HepG2 (cell line): Measurements from ENCODE around the gene TMEM240. TPM values are rescaled to one million over a fixed set of nuclear protein-coding genes. Genes with fewer than 3 reads are reported as not detected.
A peak's percentile ranks its signal among the peaks of the same experiment; 100 is the strongest.

ENCODE experiments used
- ATAC-seq: fragments of 200-7000 bp; cut with Tn5 transposase; 3 replicates; pipeline ENCODE4 v1.9.1; 2020; ENCODE audit warnings: mild to moderate bottlenecking, moderate library complexity
- BruUV-seq: library from RNA; stranded (reverse); fragments of 400-500 nt; replicated peaks from 2 replicates; lab custom pipeline; 2021; lab: Mats Ljungman, UMichigan
- CTCF ChIA-PET: fragments of 300-600 bp; formaldehyde crosslinking; extraction: SDS; loops from one replicate; lab custom pipeline; 2021; ENCODE audit warnings: low total read pairs, inconsistent platforms, low intra/inter-chr PET ratio; lab: Yijun Ruan, JAX
- POLR2A ChIA-PET: fragments of 350-600 bp; sonication (Branson Sonifier 250); formaldehyde crosslinking; loops from one replicate; lab custom pipeline; 2020; ENCODE audit warnings: antibody characterized with exemption, inconsistent platforms; lab: Yijun Ruan, JAX
- DNase-seq: peaks from one replicate; pipeline ENCODE4 v3.0.0-alpha.2; 2015; ENCODE audit warnings: low spot score
- FAIRE-seq: peaks from 3 replicates; lab custom pipeline; 2011; peaks lifted over from hg19 to GRCh38; lab: Jason Lieb, UNC
- H2AFZ ChIP-seq: one replicate; pipeline ENCODE4 v1.6.1; 2011; ENCODE audit warnings: low read length, inconsistent platforms
- H3K27ac ChIP-seq: fragments of 300-600 bp; 3 replicates; pipeline ENCODE4 v1.8.0; 2011; ENCODE audit warnings: mixed run types, mild to moderate bottlenecking, mixed read lengths, low read length, inconsistent platforms; ENCODE audit not compliant: insufficient read depth; ENCODE audit errors: extremely low read length
- H3K27me3 ChIP-seq, 2 experiments: fragments of 200-600 bp in 1 of 2; 2 replicates in 1 of 2; 3 replicates in 1 of 2; pipeline versions ENCODE4 v1.6.0 to v1.8.0; 2011; ENCODE audit warnings: low read length in 2 of 2, mild to moderate bottlenecking in 2 of 2, moderate library complexity in 2 of 2, inconsistent platforms in 1 of 2; ENCODE audit not compliant: insufficient read depth in 2 of 2, control insufficient read depth in 1 of 2
- H3K36me3 ChIP-seq, 2 experiments: fragments of 200-600 bp in 1 of 2; replicated peaks in 1 of 2; 2 replicates in 1 of 2; 3 replicates in 1 of 2; pipeline versions ENCODE4 v1.5.1 to v1.8.0; 2011; ENCODE audit warnings: low read length in 2 of 2, inconsistent platforms in 1 of 2; ENCODE audit not compliant: insufficient read depth in 2 of 2, control insufficient read depth in 1 of 2
- H3K4me1 ChIP-seq: 2 replicates; pipeline ENCODE4 v1.5.1; 2012; ENCODE audit warnings: low read length, inconsistent platforms; ENCODE audit not compliant: insufficient read depth
- H3K4me2 ChIP-seq: 2 replicates; pipeline ENCODE4 v1.6.0; 2011; ENCODE audit warnings: low read depth, low read length, inconsistent platforms
- H3K4me3 ChIP-seq, 3 experiments: fragments of 200-600 bp in 1 of 3; sonication (generic), shearing (Covaris generic) in 1 of 3; replicated peaks in 1 of 3; 2 replicates each; pipeline ENCODE4 v1.5.1; 2011 to 2016; ENCODE audit warnings: low read length in 3 of 3, inconsistent platforms in 2 of 3, low read depth in 2 of 3, mild to moderate bottlenecking in 2 of 3, control low read depth in 1 of 3, mixed read lengths in 1 of 3; ENCODE audit not compliant: insufficient read depth in 1 of 3
- H3K79me2 ChIP-seq: one replicate; pipeline ENCODE4 v1.6.1; 2011; ENCODE audit warnings: low read length, inconsistent platforms; ENCODE audit not compliant: insufficient read depth
- H3K9ac ChIP-seq: 2 replicates; pipeline ENCODE4 v1.6.0; 2011; ENCODE audit warnings: mild to moderate bottlenecking, low read depth, low read length, inconsistent platforms; ENCODE audit not compliant: insufficient read depth
- H3K9me3 ChIP-seq: 2 replicates; pipeline ENCODE4 v1.5.1; 2012; ENCODE audit warnings: mild to moderate bottlenecking, low read length
- H4K20me1 ChIP-seq: 2 replicates; pipeline ENCODE4 v1.6.0; 2011; ENCODE audit warnings: inconsistent platforms, mild to moderate bottlenecking, low read length, moderate library complexity; ENCODE audit not compliant: insufficient read depth
- ATF3 ChIP-seq: sonication (generic); formaldehyde crosslinking; IDR thresholded peaks from 2 replicates; pipeline ENCODE4 v1.4.0; 2020; ENCODE audit warnings: missing genetic modification reagents
- CENPX ChIP-seq: sonication (generic); formaldehyde crosslinking; IDR thresholded peaks from 2 replicates; pipeline ENCODE4 v1.9.0; 2021; ENCODE audit warnings: mild to moderate bottlenecking, missing genetic modification reagents, moderate library complexity
- ESRRA ChIP-seq: sonication (generic); formaldehyde crosslinking; IDR thresholded peaks from 2 replicates; pipeline ENCODE4 v1.5.1; 2020; ENCODE audit warnings: mild to moderate bottlenecking, low read depth, missing genetic modification reagents
- KLF16 ChIP-seq, 2 experiments: sonication (generic) in 1 of 2; formaldehyde crosslinking in 1 of 2; IDR thresholded peaks; 2 replicates each; pipeline versions ENCODE4 v1.6.1 to v1.8.0; 2016 to 2023; ENCODE audit warnings: missing genetic modification reagents in 2 of 2, missing compliant biosample characterization in 1 of 2
- MXD3 ChIP-seq: IDR thresholded peaks from 2 replicates; pipeline ENCODE4 v1.6.1; 2016; ENCODE audit warnings: mild to moderate bottlenecking, missing biosample characterization, missing genetic modification reagents
- NR3C1 ChIP-seq: sonication (generic); formaldehyde crosslinking; IDR thresholded peaks from 2 replicates; pipeline ENCODE4 v1.4.0; 2020; ENCODE audit warnings: missing genetic modification reagents
- NRL ChIP-seq: sonication (generic); formaldehyde crosslinking; IDR thresholded peaks from 2 replicates; pipeline ENCODE4 v1.5.0; 2020; ENCODE audit warnings: missing genetic modification reagents, mild to moderate bottlenecking, moderate library complexity, borderline replicate concordance
- PAX8 ChIP-seq: sonication (generic); formaldehyde crosslinking; IDR thresholded peaks from 2 replicates; pipeline ENCODE4 v1.8.0; 2022; ENCODE audit warnings: mild to moderate bottlenecking, missing genetic modification reagents, borderline replicate concordance
- SALL2 ChIP-seq: sonication (generic); formaldehyde crosslinking; IDR thresholded peaks from 2 replicates; pipeline ENCODE4 v1.8.1; 2023; ENCODE audit warnings: mild to moderate bottlenecking, missing genetic modification reagents, inconsistent platforms
- SMC3 ChIP-seq: IDR thresholded peaks from 2 replicates; pipeline ENCODE4 v1.6.1; 2011; ENCODE audit warnings: low read length, improper control_type of control experiment
- ZFP36 ChIP-seq: fragments of 150-350 bp; IDR thresholded peaks from 2 replicates; pipeline ENCODE4 v1.6.1; 2018; ENCODE audit warnings: borderline replicate concordance, low read length, low read depth; ENCODE audit not compliant: partially characterized antibody
- ZNF235 ChIP-seq: sonication (generic); formaldehyde crosslinking; IDR thresholded peaks from 2 replicates; pipeline ENCODE4 v1.8.1; 2023; ENCODE audit warnings: mild to moderate bottlenecking, missing genetic modification reagents, borderline replicate concordance
- ZNF251 ChIP-seq: sonication (generic); formaldehyde crosslinking; IDR thresholded peaks from 2 replicates; pipeline ENCODE4 v1.9.0; 2021; ENCODE audit warnings: mild to moderate bottlenecking, missing genetic modification reagents
- ZNF354B ChIP-seq: sonication (generic); formaldehyde crosslinking; IDR thresholded peaks from 2 replicates; pipeline ENCODE4 v1.8.0; 2022; ENCODE audit warnings: mild to moderate bottlenecking, missing genetic modification reagents
- ZNF552 ChIP-seq: sonication (generic); formaldehyde crosslinking; IDR thresholded peaks from 2 replicates; pipeline ENCODE4 v1.9.0; 2022; ENCODE audit warnings: missing genetic modification reagents, mild to moderate bottlenecking, borderline replicate concordance
- ZNF557 ChIP-seq: sonication (generic); formaldehyde crosslinking; IDR thresholded peaks from 2 replicates; pipeline ENCODE4 v1.4.0; 2020; ENCODE audit warnings: missing genetic modification reagents
- ZNF558 ChIP-seq: sonication (generic); formaldehyde crosslinking; IDR thresholded peaks from 2 replicates; pipeline ENCODE4 v1.9.0; 2022; ENCODE audit warnings: mild to moderate bottlenecking, missing genetic modification reagents, borderline replicate concordance
- ZNF7 ChIP-seq: IDR thresholded peaks from 2 replicates; pipeline ENCODE4 v1.6.1; 2016; ENCODE audit warnings: missing biosample characterization, missing genetic modification reagents
- ZNF709 ChIP-seq: sonication (generic); formaldehyde crosslinking; IDR thresholded peaks from 2 replicates; pipeline ENCODE4 v1.5.0; 2020; ENCODE audit warnings: mild to moderate bottlenecking, missing genetic modification reagents
- ZSCAN25 ChIP-seq: sonication (generic); formaldehyde crosslinking; IDR thresholded peaks from 2 replicates; pipeline ENCODE4 v1.8.0; 2022; ENCODE audit warnings: mild to moderate bottlenecking, missing genetic modification reagents
- WGBS: methylation state at CpG from one replicate; pipeline ENCODE4 v1.1.6; 2017; ENCODE audit warnings: low lambda C conversion rate; 5-methylcytosine and 5-hydroxymethylcytosine counted together
- in situ Hi-C: cut with HindIII; loops from 2 replicates; pipeline ENCODE4 v1.10.0; 2017; ENCODE audit warnings: low pct_unique_long_range_greater_than_20kb; ENCODE audit not compliant: extremely low pct_ligation_motif_present
- intact Hi-C: fragments of 100-400 bp; cut with micrococcal nuclease; formaldehyde crosslinking; loops from one replicate; pipeline ENCODE4 v1.10.0; 2022; ENCODE audit not compliant: unreplicated experiment
- polyA plus RNA-seq, 8 experiments: library from polyadenylated mRNA; depleted of rRNA in 3 of 8; stranded (reverse) in 7 of 8; unstranded in 1 of 8; fragments of >200 nt; fragmentation: Illumina TruSeq in 4 of 8; extraction: Trizol in 4 of 8; gene quantifications; 2 replicates each; pipeline versions ENCODE4 v1.2.1 to v1.2.3, GENCODE V29; 2011 to 2016; ENCODE audit warnings: low read depth in 4 of 8, missing spikeins in 1 of 8, mixed read lengths in 1 of 8; ENCODE audit not compliant: insufficient read depth in 1 of 8
- total RNA-seq, 5 experiments: library from RNA; depleted of rRNA; stranded (reverse); fragments of >200 nt; fragmentation: Illumina TruSeq; extraction: Trizol; gene quantifications; 2 replicates each; pipeline ENCODE4 v1.2.3, GENCODE V29; 2016; ENCODE audit warnings: low read depth in 1 of 5
- TF ChIP-seq, protein P1 (sequence below): conservative IDR thresholded peaks from 2 replicates; pipeline ENCODE4 v1.6.1; 2018; ENCODE audit warnings: missing genetic modification reagents
- TF ChIP-seq, protein P2 (sequence below): sonication (generic); formaldehyde crosslinking; IDR thresholded peaks from 2 replicates; pipeline ENCODE4 v1.5.0; 2020; ENCODE audit warnings: missing genetic modification reagents, mild to moderate bottlenecking, borderline replicate concordance

TMEM240 gene
- total and polyA plus RNA-seq, 2 of the 13 experiments (the other 11 are each of a cell fraction or from before 2014, with no cell fraction given), result 0.17 TPM; not detected in 1

- peaks cover 26 to 57% of the 10 kb centered on the region in 2 experiments for H3K36me3 ChIP-seq
- DNase-seq, result no peak
- POLR2A ChIA-PET, result interaction anchor here (1.4 kb wide), 1 partner anchor 59 kb away, joined by 3 read pairs; no protein-coding TSS in a partner anchor
Observed at GRCh38 chr1:1564268-1564667, 23.8 kb upstream of the TMEM240 start.

GRCh38 chr1:1563688-1564087 is 23.3 kb upstream of the TMEM240 start:
- WGBS, result 96% methylated on average over 12 of the region's 12 CpGs
- DNase-seq, result no peak
- no TSS peak for BruUV-seq
- H3K79me2 ChIP-seq, result peaks cover 41% of the 10 kb centered on the region
- H3K9ac ChIP-seq, result no peak overlapping the region
- no peak overlapping the region for H3K4me2 ChIP-seq
- H3K4me1 ChIP-seq, result no peaks in the 10 kb centered on the region
- intact Hi-C loops, result no loop called here
- ChIA-PET POLR2A (no interaction called here), CTCF (no interaction called here)
- in situ Hi-C loops, result no loop called here
- no peak for FAIRE-seq
- H4K20me1 ChIP-seq, result peaks cover 21% of the 10 kb centered on the region
- no peak overlapping the region for H2AFZ ChIP-seq
- H3K36me3 ChIP-seq, result peaks cover 26 to 54% of the 10 kb centered on the region in 2 experiments
- H3K4me3 ChIP-seq, result no peak overlapping the region
- no peaks in the 10 kb centered on the region for H3K9me3 ChIP-seq
- H3K27ac ChIP-seq, result no peak overlapping the region
- no peak for ATAC-seq
- no peaks in the 10 kb centered on the region for H3K27me3 ChIP-seq
- TF ChIP-seq SMC3 (no peak), PAX8 (CRISPR knock-in tag) (no peak), ZNF7 (CRISPR knock-in tag) (no peak), ZNF557 (no peak), ZNF552 (CRISPR knock-in tag) (no peak), ZNF354B (no peak), MXD3 (CRISPR knock-in tag) (no peak), NRL (no peak), KLF16 (CRISPR knock-in tag; IDR thresholded peaks at IDR 0.05) (no peak), ESRRA (CRISPR knock-in tag) (no peak), ZNF709 (CRISPR knock-in tag) (no peak)
- TF ChIP-seq, protein P1, sequence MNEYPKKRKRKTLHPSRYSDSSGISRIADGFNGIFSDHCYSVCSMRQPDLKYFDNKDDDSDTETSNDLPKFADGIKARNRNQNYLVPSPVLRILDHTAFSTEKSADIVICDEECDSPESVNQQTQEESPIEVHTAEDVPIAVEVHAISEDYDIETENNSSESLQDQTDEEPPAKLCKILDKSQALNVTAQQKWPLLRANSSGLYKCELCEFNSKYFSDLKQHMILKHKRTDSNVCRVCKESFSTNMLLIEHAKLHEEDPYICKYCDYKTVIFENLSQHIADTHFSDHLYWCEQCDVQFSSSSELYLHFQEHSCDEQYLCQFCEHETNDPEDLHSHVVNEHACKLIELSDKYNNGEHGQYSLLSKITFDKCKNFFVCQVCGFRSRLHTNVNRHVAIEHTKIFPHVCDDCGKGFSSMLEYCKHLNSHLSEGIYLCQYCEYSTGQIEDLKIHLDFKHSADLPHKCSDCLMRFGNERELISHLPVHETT, result no peak

More at GRCh38 chr1:1564268-1564667, 23.8 kb upstream of the TMEM240 start:
- ATAC-seq (no peak), FAIRE-seq (no peak)
- BruUV-seq, result TSS peak; percentile 21
- H3K4me2 ChIP-seq, result no peak overlapping the region
- no peak overlapping the region for H3K27ac ChIP-seq
- no peaks in the 10 kb centered on the region for H3K27me3 ChIP-seq
- intact Hi-C loops (no loop called here), in situ Hi-C loops (no loop called here)
- CTCF ChIA-PET, result no interaction called here
- H3K9me3 ChIP-seq, result no peaks in the 10 kb centered on the region
- H2AFZ ChIP-seq, result no peak overlapping the region
- 96% methylated on average over 14 of the region's 19 CpGs for WGBS
- TF ChIP-seq ZSCAN25 (CRISPR knock-in tag), result no peak
- TF ChIP-seq, protein P2, sequence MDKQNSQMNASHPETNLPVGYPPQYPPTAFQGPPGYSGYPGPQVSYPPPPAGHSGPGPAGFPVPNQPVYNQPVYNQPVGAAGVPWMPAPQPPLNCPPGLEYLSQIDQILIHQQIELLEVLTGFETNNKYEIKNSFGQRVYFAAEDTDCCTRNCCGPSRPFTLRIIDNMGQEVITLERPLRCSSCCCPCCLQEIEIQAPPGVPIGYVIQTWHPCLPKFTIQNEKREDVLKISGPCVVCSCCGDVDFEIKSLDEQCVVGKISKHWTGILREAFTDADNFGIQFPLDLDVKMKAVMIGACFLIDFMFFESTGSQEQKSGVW, result no peak
- TF ChIP-seq ATF3, result no peak
- TF ChIP-seq ZNF251 (CRISPR knock-in tag), result no peak
- no peak for TF ChIP-seq ZFP36
- TF ChIP-seq CENPX (CRISPR knock-in tag), result no peak
- no peak for TF ChIP-seq NR3C1 (CRISPR knock-in tag)
- TF ChIP-seq ZNF558, result no peak
- TF ChIP-seq ZNF235 (CRISPR knock-in tag), result no peak
- no peak for TF ChIP-seq SALL2 (CRISPR knock-in tag)
- H3K9ac ChIP-seq, result no peak overlapping the region
- H3K79me2 ChIP-seq, result peaks cover 46% of the 10 kb centered on the region
- no peaks in the 10 kb centered on the region for H3K4me1 ChIP-seq
- H4K20me1 ChIP-seq, result peaks cover 23% of the 10 kb centered on the region
- no peak overlapping the region for H3K4me3 ChIP-seq
